ENCODE measurements around the gene ERC1.

Gene ERC1

GRCh38 chr12:1059162-1059561 lies 68.1 kb downstream of the ERC1 start:
- POLR2A ChIA-PET, result no interaction called here
- Histone ChIP-seq H3K4me3 (ENCODE audit: low read depth, low read length) (no peak overlapping the region), H3K27ac (ENCODE audit: extremely low read depth, low read depth, low read length) (no peak overlapping the region), H3K4me1 (ENCODE audit: control insufficient read depth, insufficient read depth, low read length) (peaks cover 3% of the 10 kb centered on the region), H3K9me3 (ENCODE audit: control insufficient read depth, insufficient read depth, low read depth, low read length) (no peaks in the 10 kb centered on the region), H3K36me3 (ENCODE audit: control insufficient read depth in 2 of 2, insufficient read depth in 1 of 2, low read length in 2 of 2) (no peaks in the 10 kb centered on the region)
- TF ChIP-seq SALL2 (tag by site-specific recombination; IDR thresholded peaks at IDR 0.05; ENCODE audit: borderline replicate concordance), result no peak
- TF ChIP-seq ZNF302 (tag by site-specific recombination; IDR thresholded peaks at IDR 0.05; ENCODE audit: low read depth), result no peak
- TF ChIP-seq ZNF23 (tag by site-specific recombination; IDR thresholded peaks at IDR 0.05; ENCODE audit: borderline replicate concordance), result no peak
- TF ChIP-seq GLI2 (tag by site-specific recombination; IDR thresholded peaks at IDR 0.05; ENCODE audit: borderline replicate concordance, low read depth), result no peak
- TF ChIP-seq SP3 (tag by site-specific recombination; IDR thresholded peaks at IDR 0.05), result no peak
- TF ChIP-seq, protein P1, sequence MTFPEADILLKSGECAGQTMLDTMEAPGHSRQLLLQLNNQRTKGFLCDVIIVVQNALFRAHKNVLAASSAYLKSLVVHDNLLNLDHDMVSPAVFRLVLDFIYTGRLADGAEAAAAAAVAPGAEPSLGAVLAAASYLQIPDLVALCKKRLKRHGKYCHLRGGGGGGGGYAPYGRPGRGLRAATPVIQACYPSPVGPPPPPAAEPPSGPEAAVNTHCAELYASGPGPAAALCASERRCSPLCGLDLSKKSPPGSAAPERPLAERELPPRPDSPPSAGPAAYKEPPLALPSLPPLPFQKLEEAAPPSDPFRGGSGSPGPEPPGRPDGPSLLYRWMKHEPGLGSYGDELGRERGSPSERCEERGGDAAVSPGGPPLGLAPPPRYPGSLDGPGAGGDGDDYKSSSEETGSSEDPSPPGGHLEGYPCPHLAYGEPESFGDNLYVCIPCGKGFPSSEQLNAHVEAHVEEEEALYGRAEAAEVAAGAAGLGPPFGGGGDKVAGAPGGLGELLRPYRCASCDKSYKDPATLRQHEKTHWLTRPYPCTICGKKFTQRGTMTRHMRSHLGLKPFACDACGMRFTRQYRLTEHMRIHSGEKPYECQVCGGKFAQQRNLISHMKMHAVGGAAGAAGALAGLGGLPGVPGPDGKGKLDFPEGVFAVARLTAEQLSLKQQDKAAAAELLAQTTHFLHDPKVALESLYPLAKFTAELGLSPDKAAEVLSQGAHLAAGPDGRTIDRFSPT (tag by site-specific recombination; IDR thresholded peaks at IDR 0.05), result no peak
- TF ChIP-seq PRDM6 (tag by site-specific recombination; IDR thresholded peaks at IDR 0.05), result no peak
- CTCF ChIA-PET, result no interaction called here

DNA sequence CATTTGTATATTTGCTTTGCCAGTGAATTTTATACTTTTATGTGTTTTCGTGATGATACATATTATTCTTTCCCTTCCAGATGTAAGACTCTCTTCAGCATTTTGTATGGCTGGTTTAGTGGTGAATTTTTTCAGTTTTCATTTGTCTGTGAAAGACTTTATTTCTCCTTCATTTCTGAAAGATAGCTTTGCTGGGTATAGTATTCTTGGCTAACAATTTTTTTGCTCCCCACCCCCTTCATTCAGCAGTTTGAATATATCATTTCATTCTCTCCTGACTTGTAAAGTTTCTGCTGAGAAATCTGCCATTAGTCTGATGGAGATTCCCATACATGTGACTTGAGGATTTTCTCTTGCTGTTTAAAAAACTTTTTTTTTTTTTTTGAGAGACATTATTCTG lies 72.8 kb downstream of the ERC1 start:
- Histone ChIP-seq H3K4me1 (ENCODE audit: control insufficient read depth, insufficient read depth, low read length) (peaks cover under 1% of the 10 kb centered on the region; the same call in 1 of the 2 replicates), H3K4me3 (ENCODE audit: low read depth, low read length) (no peak overlapping the region), H3K27ac (ENCODE audit: extremely low read depth, low read depth, low read length) (no peak overlapping the region), H3K9me3 (ENCODE audit: control insufficient read depth, insufficient read depth, low read depth, low read length) (no peaks in the 10 kb centered on the region), H3K36me3 (ENCODE audit: control insufficient read depth in 2 of 2, insufficient read depth in 1 of 2, low read length in 2 of 2) (no peaks in the 10 kb centered on the region; a peak in 1 of 3 replicates)
- TF ChIP-seq KLF9 (tag by site-specific recombination; IDR thresholded peaks at IDR 0.05; ENCODE audit: low read depth) (peak; percentile 28; the same call in 1 of the 2 replicates), ZNF529 (tag by site-specific recombination; IDR thresholded peaks at IDR 0.05; ENCODE audit: insufficient replicate concordance) (peak; percentile 29), ZNF626 (tag by site-specific recombination; IDR thresholded peaks at IDR 0.05) (peak; percentile 88), MEIS1 (CRISPR knock-in tag; IDR thresholded peaks at IDR 0.05; ENCODE audit: borderline replicate concordance) (no peak), SETDB1 (IDR thresholded peaks at IDR 0.05; ENCODE audit: insufficient read length, low read length) (peak; percentile 97)
- CTCF ChIA-PET, result interaction anchor here (0.6 kb wide), 1 partner anchor 211 kb away, joined by 4 read pairs; no protein-coding TSS in a partner anchor
- POLR2A ChIA-PET, result interaction anchor here (0.7 kb wide), 1 partner anchor 538 kb away, joined by 3 read pairs; no protein-coding TSS in a partner anchor

DNA sequence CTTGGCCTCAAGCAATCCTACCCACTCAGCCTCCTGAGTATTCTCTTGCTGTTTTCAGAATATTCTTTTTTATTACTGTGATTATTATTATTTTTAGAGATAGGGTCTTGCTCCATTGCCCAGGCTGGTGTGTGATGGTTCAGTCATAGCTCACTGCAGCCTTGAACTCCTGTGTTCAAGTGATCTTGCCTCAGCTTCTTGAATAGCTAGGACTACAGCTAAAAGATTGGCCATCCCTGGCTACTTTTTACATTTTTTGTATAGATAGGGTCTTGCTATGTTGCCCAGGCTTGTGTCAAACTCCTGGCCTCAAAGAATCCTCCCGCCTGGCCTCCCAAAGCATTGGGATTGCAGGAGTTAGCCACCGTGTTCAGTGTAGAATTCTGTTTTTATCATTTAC lies 73.3 kb downstream of the ERC1 start:
- TF ChIP-seq ZNF768 (tag by site-specific recombination; IDR thresholded peaks at IDR 0.05), result no peak
- TF ChIP-seq ZNF121 (tag by site-specific recombination; IDR thresholded peaks at IDR 0.05), result peak; percentile 87
- no peak for TF ChIP-seq ZNF311 (tag by site-specific recombination; IDR thresholded peaks at IDR 0.05; ENCODE audit: borderline replicate concordance)
- no peak for TF ChIP-seq ZNF354C (tag by site-specific recombination; IDR thresholded peaks at IDR 0.05; ENCODE audit: borderline replicate concordance, low read depth)
- TF ChIP-seq SP3 (tag by site-specific recombination; IDR thresholded peaks at IDR 0.05), result no peak
- TF ChIP-seq SETDB1 (IDR thresholded peaks at IDR 0.05; ENCODE audit: insufficient read length, low read length), result no peak
- no peak for TF ChIP-seq TSHZ1 (tag by site-specific recombination; IDR thresholded peaks at IDR 0.05; ENCODE audit: borderline replicate concordance)
- no peak for TF ChIP-seq ZNF404 (tag by site-specific recombination; IDR thresholded peaks at IDR 0.05)
- no peaks in the 10 kb centered on the region; a peak in 1 of 3 replicates for H3K36me3 ChIP-seq (ENCODE audit: control insufficient read depth in 2 of 2, insufficient read depth in 1 of 2, low read length in 2 of 2)
- ChIA-PET CTCF (no interaction called here), POLR2A (no interaction called here)
- peaks cover 5% of the 10 kb centered on the region; the same call in 1 of the 2 replicates for H3K4me1 ChIP-seq (ENCODE audit: control insufficient read depth, insufficient read depth, low read length)
- no peak overlapping the region for H3K4me3 ChIP-seq (ENCODE audit: low read depth, low read length)
- no peak overlapping the region for H3K27ac ChIP-seq (ENCODE audit: extremely low read depth, low read depth, low read length)
- H3K9me3 ChIP-seq (ENCODE audit: control insufficient read depth, insufficient read depth, low read depth, low read length), result no peaks in the 10 kb centered on the region
